Gastrocnemius medialis (tissue), 4 donors: Measurements from ENCODE around the gene TYW1B. TPM values are rescaled to one million over a fixed set of nuclear protein-coding genes. Genes with fewer than 3 reads are reported as not detected.
"Not testable (repeated sequence)": the region's sequence is repeated elsewhere in the genome, so short reads cannot be mapped to it uniquely, and the experiment has no call there.

Experiments used
- ATAC-seq, 2 donors: fragments of 150-250 bp; one replicate each; pipeline ENCODE4 v1.9.1; 2016
- DNase-seq, 2 donors: peaks; one replicate each; pipeline ENCODE4 v3.0.0-alpha.2; 2019
- H3K27ac ChIP-seq, 4 donors: fragments of 200-600 bp; sonication (generic); 1 replicate in 1 of 4; 2 replicates in 3 of 4; pipeline ENCODE4 v1.5.1; 2016 to 2018; ENCODE audit warnings: mild to moderate bottlenecking in 2 of 4, moderate library complexity in 1 of 4
- H3K27me3 ChIP-seq, 3 donors: fragments of 200-600 bp; sonication (generic) in 2 of 3; 1 replicate in 1 of 3; 2 replicates in 2 of 3; pipeline versions ENCODE4 v1.5.1 to v1.6.0; 2016 to 2019; ENCODE audit warnings: mild to moderate bottlenecking in 1 of 3, moderate library complexity in 1 of 3
- H3K36me3 ChIP-seq, 2 donors: fragments of 200-600 bp; sonication (generic) in 1 of 2; one replicate each; pipeline ENCODE4 v1.5.1; 2017 to 2018
- H3K4me1 ChIP-seq, 2 donors: fragments of 200-600 bp; sonication (generic) in 1 of 2; one replicate each; pipeline ENCODE4 v1.5.1; 2016 to 2017; ENCODE audit warnings: mild to moderate bottlenecking in 2 of 2
- H3K4me3 ChIP-seq, 4 donors: fragments of 200-600 bp; sonication (generic) in 3 of 4; 1 replicate in 1 of 4; 2 replicates in 3 of 4; pipeline ENCODE4 v1.5.1; 2016 to 2019; ENCODE audit warnings: mild to moderate bottlenecking in 2 of 4
- H3K9me3 ChIP-seq, 3 donors: fragments of 200-600 bp; sonication (generic) in 2 of 3; 1 replicate in 1 of 3; 2 replicates in 2 of 3; pipeline ENCODE4 v1.5.1; 2016 to 2019
- POLR2A ChIP-seq, 2 donors: fragments of 450-650 bp; IDR thresholded peaks; one replicate each; pipeline ENCODE4 v1.6.1; 2017; ENCODE audit warnings: antibody characterized with exemption in 2 of 2, mild to moderate bottlenecking in 2 of 2, moderate library complexity in 2 of 2
- in situ Hi-C, 4 donors: fragments of 200-750 bp; cut with MboI; loops; one replicate each; pipeline versions ENCODE4 v1.15.0 to v1.8.0; 2017; ENCODE audit warnings: low sequenced_read_pairs in 4 of 4
- intact Hi-C: fragments of 100-400 bp; cut with DNase I; formaldehyde crosslinking; loops from one replicate; pipeline ENCODE4 v1.15.1; 2023; ENCODE audit warnings: low total_unique reads
- total RNA-seq, 4 donors: library from RNA; depleted of rRNA; stranded (reverse); fragments of >200 nt; gene quantifications; one replicate each; pipeline versions ENCODE4 v1.1.0 to v1.2.3, GENCODE V29; 2016
- TF ChIP-seq, protein P1 (sequence below), 5 experiments: fragments of 450-650 bp in 3 of 5; fragments of 200-600 bp in 2 of 5; sonication (generic) in 2 of 5; IDR thresholded peaks in 4 of 5; conservative IDR thresholded peaks in 1 of 5; 1 replicate in 4 of 5; 2 replicates in 1 of 5; pipeline ENCODE4 v1.5.1; 2016 to 2019; ENCODE audit warnings: antibody characterized with exemption in 5 of 5, mild to moderate bottlenecking in 3 of 5, moderate library complexity in 3 of 5

The TYW1B gene
- total RNA-seq, 4 donors from 2014 or later, result 2.5 to 6.0 (median 2.9) TPM

DNA sequence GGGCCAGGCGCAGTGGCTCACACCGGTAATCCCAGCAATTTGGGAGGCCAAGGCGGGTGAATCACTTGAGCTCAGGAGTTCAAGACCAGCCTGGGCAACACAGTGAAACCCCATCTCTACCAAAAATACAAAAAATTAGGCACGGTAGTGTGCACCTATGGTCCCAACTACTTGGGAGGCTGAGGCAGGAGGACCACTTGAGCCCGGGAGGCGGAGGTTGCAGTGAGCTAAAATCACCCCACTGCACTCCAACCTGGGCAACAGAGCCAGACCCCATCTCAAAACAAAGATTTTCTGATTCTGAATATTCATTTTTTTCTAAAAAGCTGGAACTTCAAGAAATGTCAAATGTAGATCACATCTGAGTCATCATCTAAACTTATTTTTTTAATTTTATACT, 10.3 kb upstream of the TYW1B start:
- H3K27ac ChIP-seq, in situ Hi-C loops, DNase-seq, H3K4me3 ChIP-seq, H3K27me3 ChIP-seq, intact Hi-C loops, ATAC-seq, H3K4me1 ChIP-seq, H3K9me3 ChIP-seq: not testable (repeated sequence)
- H3K36me3 ChIP-seq, result peaks cover 0 to 46% of the 10 kb centered on the region in 2 donors

GRCh38 chr7:72837291-72837690, 9.3 kb upstream of the TYW1B start:
- H3K27ac ChIP-seq, H3K4me3 ChIP-seq, H3K4me1 ChIP-seq, intact Hi-C loops, in situ Hi-C loops, H3K9me3 ChIP-seq, H3K27me3 ChIP-seq, DNase-seq, ATAC-seq: not testable (repeated sequence)
- H3K36me3 ChIP-seq, result peaks cover 0 to 57% of the 10 kb centered on the region in 2 donors

GRCh38 chr7:72830567-72830966, 2.6 kb upstream of the TYW1B start:
- Histone ChIP-seq H3K4me1 (peaks cover 13 to 16% of the 10 kb centered on the region in 2 donors), H3K36me3 (peaks cover 0 to 42% of the 10 kb centered on the region in 2 donors), H3K27ac (peak overlapping the region; percentile 89 to 96 (median 91)), H3K4me3 (peak overlapping the region; percentile 66 to 85 (median 76))
- DNase-seq, intact Hi-C loops, in situ Hi-C loops, H3K27me3 ChIP-seq, H3K9me3 ChIP-seq, ATAC-seq: not testable (repeated sequence)

DNA sequence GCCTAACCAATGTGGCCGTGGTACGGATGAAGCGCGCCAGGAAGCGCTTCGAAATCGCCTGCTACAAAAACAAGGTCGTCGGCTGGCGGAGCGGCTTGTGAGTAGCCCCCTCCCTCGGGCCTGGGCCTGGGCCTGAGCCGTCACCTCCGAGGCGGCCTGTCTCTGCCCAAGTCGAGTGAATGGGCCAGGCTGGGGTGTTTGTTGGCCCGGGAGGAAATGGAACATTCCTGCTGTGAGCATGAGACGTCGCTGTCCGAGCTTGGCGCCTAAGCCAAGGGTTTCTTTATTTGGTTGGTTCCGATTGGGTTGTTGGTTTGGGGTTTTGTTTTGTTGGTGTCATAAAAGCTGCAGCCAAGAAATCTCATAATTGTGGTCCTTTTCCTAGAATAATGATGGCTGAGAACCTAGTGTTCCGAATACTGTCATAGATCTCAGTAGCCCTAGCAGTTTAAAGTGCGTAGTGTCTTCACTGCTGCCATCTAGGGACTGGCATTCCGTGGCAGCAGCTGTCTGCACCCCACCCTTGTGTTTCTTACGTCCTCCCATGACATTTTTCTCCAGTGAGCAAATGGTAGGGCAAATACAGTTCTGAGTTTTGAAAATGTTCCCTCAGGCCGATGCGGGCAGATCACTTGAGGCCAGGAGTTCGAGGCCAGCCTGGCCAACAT, 1.8 kb upstream of the TYW1B start:
- intact Hi-C loops, in situ Hi-C loops, H3K27me3 ChIP-seq, H3K9me3 ChIP-seq: not testable (repeated sequence)
- Histone ChIP-seq H3K4me1 (peaks cover 13 to 16% of the 10 kb centered on the region in 2 donors), H3K27ac (peak overlapping the region; percentile 89 to 96 (median 91)), H3K4me3 (peak overlapping the region; percentile 66 to 85 (median 76)), H3K36me3 (peaks cover 0 to 36% of the 10 kb centered on the region in 2 donors)
- TF ChIP-seq, protein P1, sequence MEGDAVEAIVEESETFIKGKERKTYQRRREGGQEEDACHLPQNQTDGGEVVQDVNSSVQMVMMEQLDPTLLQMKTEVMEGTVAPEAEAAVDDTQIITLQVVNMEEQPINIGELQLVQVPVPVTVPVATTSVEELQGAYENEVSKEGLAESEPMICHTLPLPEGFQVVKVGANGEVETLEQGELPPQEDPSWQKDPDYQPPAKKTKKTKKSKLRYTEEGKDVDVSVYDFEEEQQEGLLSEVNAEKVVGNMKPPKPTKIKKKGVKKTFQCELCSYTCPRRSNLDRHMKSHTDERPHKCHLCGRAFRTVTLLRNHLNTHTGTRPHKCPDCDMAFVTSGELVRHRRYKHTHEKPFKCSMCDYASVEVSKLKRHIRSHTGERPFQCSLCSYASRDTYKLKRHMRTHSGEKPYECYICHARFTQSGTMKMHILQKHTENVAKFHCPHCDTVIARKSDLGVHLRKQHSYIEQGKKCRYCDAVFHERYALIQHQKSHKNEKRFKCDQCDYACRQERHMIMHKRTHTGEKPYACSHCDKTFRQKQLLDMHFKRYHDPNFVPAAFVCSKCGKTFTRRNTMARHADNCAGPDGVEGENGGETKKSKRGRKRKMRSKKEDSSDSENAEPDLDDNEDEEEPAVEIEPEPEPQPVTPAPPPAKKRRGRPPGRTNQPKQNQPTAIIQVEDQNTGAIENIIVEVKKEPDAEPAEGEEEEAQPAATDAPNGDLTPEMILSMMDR (IDR thresholded peaks at IDR 0.05 in 4 of 5, conservative IDR thresholded peaks at IDR 0.05 in 1 of 5), result peak in 3 of 5 experiments; percentile 10 to 26 (median 16)
- TF ChIP-seq POLR2A (IDR thresholded peaks at IDR 0.05), result peak in 1 of 2 donors; percentile 7
- DNase-seq, result peak; percentile 53 to 84
- ATAC-seq, result peak; percentile 67

DNA sequence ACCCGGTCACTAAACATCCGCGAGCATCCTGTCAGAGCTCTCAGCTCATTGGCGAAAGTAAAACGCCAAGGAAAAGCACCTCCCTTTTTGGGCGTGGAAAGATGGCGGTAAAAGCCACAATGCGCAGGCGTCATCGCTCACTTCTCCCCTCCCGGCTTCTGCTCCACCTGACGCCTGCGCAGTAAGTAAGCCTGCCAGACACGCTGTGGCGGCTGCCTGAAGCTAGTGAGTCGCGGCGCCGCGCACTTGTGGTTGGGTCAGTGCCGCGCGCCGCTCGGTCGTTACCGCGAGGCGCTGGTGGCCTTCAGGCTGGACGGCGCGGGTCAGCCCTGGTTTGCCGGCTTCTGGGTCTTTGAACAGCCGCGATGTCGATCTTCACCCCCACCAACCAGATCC, 1.3 kb upstream of the TYW1B start:
- intact Hi-C loops, in situ Hi-C loops: not testable (repeated sequence)

DNA sequence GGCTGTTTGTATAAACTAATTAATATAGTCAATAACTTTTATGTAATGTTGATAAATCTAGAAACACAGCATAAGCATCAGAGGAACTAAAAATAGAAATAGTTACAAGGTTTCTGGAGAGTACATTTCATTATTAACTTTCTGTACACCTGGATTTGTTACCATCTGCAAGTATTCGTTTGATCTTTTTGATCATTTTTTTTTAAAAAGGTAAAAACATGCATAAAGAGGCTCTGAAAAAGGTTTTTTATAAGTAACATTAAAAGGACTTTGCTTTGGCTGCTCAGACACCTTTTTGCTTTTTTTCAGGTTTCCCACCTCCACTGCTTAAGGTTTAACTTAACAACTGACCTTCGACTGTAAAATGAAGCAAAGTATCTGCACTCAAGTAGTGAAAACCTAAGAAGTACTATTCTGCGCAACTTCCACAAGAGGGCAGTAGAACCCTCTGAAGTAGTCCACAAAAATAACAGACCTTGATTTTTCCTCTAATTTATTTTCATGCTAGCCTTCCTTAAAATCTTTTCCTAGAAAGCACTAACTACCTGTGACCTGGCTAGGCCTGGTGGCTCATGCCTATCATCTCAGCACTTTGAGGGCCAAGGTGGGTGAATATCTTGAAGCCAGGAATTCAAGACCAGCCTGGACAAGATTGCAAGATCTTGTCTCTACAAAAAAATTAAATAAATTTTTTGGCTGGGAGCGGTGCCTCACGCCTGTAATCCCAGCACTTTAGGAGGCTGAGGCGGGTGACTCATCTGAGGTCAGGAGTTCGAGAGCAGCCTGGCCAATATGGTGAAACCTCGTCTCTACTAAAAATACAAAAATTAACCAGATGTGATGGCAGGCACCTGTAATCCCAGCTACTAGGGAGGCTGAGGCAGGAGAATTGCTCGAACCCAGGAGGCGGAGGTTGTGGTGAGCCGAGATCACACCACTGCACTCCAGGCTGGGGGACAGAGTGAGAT, 4.0 kb downstream of the TYW1B start:
- Histone ChIP-seq H3K27ac (peak overlapping the region in 2 of 4 donors; percentile 18 to 33), H3K4me1 (peaks cover 10% of the 10 kb centered on the region in 2 donors)
- TF ChIP-seq, protein P1 (IDR thresholded peaks at IDR 0.05 in 4 of 5, conservative IDR thresholded peaks at IDR 0.05 in 1 of 5), result peak in 3 of 5 experiments; percentile 26 to 53 (median 41)
- intact Hi-C loops (loop anchor here (2.0 kb wide), 1 partner anchor 93 kb away; no protein-coding TSS in a partner anchor), in situ Hi-C loops (loop anchor here in 1 of 4 donors (25.0 kb wide), 1 partner anchor 88 kb away; no protein-coding TSS in a partner anchor)
- not testable (repeated sequence) for ATAC-seq, DNase-seq, H3K9me3 ChIP-seq, H3K27me3 ChIP-seq, H3K4me3 ChIP-seq, H3K36me3 ChIP-seq

More for the DNA sequence above, 1.3 kb upstream of the TYW1B start:
- ATAC-seq (peak; percentile 79 to 86), DNase-seq (peak; percentile 97 to 98)
- not testable (repeated sequence) for H3K27me3 ChIP-seq, H3K9me3 ChIP-seq
- Histone ChIP-seq H3K4me1 (peaks cover 13 to 16% of the 10 kb centered on the region in 2 donors), H3K36me3 (peaks cover 0 to 31% of the 10 kb centered on the region in 2 donors), H3K27ac (peak overlapping the region; percentile 89 to 96 (median 91)), H3K4me3 (peak overlapping the region; percentile 66 to 85 (median 76))
- TF ChIP-seq POLR2A (IDR thresholded peaks at IDR 0.05), result peak; percentile 94 to 97

GRCh38 chr7:72822497-72822896, 5.5 kb downstream of the TYW1B start:
- ATAC-seq, result peak in 1 of 2 donors; percentile 48
- intact Hi-C loops, result loop anchor here (2.0 kb wide), 1 partner anchor 94 kb away; no protein-coding TSS in a partner anchor

GRCh38 chr7:72818663-72819361, 9.2 kb downstream of the TYW1B start:
- H3K27ac ChIP-seq, DNase-seq, H3K4me3 ChIP-seq, H3K27me3 ChIP-seq, H3K36me3 ChIP-seq, intact Hi-C loops, H3K9me3 ChIP-seq, ATAC-seq, H3K4me1 ChIP-seq: not testable (repeated sequence)
- in situ Hi-C loops, result loop anchor here in 1 of 4 donors (25.0 kb wide), 1 partner anchor 93 kb away; no protein-coding TSS in a partner anchor

More at GRCh38 chr7:72822497-72822896, 5.5 kb downstream of the TYW1B start:
- in situ Hi-C loops, result loop anchor here in 1 of 4 donors (25.0 kb wide), 1 partner anchor 90 kb away; no protein-coding TSS in a partner anchor
- not testable (repeated sequence) for H3K4me3 ChIP-seq, H3K36me3 ChIP-seq, H3K9me3 ChIP-seq, H3K27me3 ChIP-seq, H3K27ac ChIP-seq, DNase-seq
- peaks cover 10% of the 10 kb centered on the region in 2 donors for H3K4me1 ChIP-seq
